HCT116 (cell line): ENCODE data around the gene ADORA2B.

Source experiments
- EGR1 ChIP-seq: IDR thresholded peaks from 2 replicates; pipeline ENCODE4 v1.6.1; 2012; ENCODE audit warnings: low read depth
- ELF1 ChIP-seq: IDR thresholded peaks from 2 replicates; pipeline ENCODE4 v1.6.1; 2012; ENCODE audit warnings: low read depth, borderline replicate concordance
- EZH2 ChIP-seq: fragments of 200-600 bp; sonication (generic); IDR thresholded peaks from 2 replicates; pipeline ENCODE4 v1.6.1; 2017; ENCODE audit warnings: antibody characterized with exemption, mixed run types
- POLR2A ChIP-seq: IDR thresholded peaks from 2 replicates; pipeline ENCODE4 v1.7.0; 2011; ENCODE audit warnings: borderline replicate concordance; ENCODE audit not compliant: insufficient read depth, insufficient read length; ENCODE audit errors: extremely low read depth
- POLR2AphosphoS5 ChIP-seq: IDR thresholded peaks from 2 replicates; pipeline ENCODE4 v1.6.1; 2011; ENCODE audit warnings: mild to moderate bottlenecking, low read depth, low read length, moderate library complexity
- SIN3A ChIP-seq: IDR thresholded peaks from 2 replicates; pipeline ENCODE4 v1.6.1; 2012; ENCODE audit warnings: low read depth
- TF ChIP-seq, protein P1 (sequence below), 3 experiments: fragments of 200-600 bp in 1 of 3; sonication (generic) in 1 of 3; IDR thresholded peaks in 2 of 3; conservative IDR thresholded peaks in 1 of 3; 2 replicates each; pipeline ENCODE4 v1.5.1; 2012 to 2017; ENCODE audit warnings: low read depth in 2 of 3, low read length in 2 of 3, antibody characterized with exemption in 1 of 3, borderline replicate concordance in 1 of 3, control low read depth in 1 of 3, mild to moderate bottlenecking in 1 of 3, mixed read lengths in 1 of 3, mixed run types in 1 of 3, moderate library complexity in 1 of 3; ENCODE audit not compliant: insufficient read depth in 1 of 3
- TF ChIP-seq, protein P2 (sequence below): IDR thresholded peaks from 2 replicates; pipeline ENCODE4 v1.6.1; 2012
- TF ChIP-seq, protein P3 (sequence below): IDR thresholded peaks from 2 replicates; pipeline ENCODE4 v1.6.1; 2012; ENCODE audit warnings: low read depth
- TF ChIP-seq, protein P4 (sequence below): IDR thresholded peaks from 2 replicates; pipeline ENCODE4 v1.6.1; 2011; ENCODE audit warnings: mild to moderate bottlenecking, low read length, moderate library complexity; ENCODE audit not compliant: insufficient replicate concordance; ENCODE audit errors: extremely low read depth

DNA sequence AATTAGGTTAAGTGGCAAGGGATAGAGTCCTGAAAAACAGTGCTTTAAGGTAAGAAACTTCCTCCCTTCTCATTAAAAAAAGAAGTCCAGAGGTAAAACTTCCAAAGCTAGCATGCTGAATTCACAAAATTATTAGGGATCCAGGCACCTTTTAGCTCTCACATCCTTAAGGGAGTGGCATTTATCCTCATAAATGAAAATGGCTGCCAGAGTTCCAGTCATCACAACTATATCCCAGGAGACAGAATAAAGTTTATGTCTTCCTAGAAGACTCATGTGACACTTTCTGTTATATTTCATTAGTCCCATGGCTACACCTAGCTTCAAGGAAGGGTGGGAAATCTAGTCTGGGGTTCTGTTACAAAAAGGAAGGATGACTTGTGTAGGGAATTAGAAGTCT, 23.3 kb upstream of the ADORA2B start:
- TF ChIP-seq, protein P1, sequence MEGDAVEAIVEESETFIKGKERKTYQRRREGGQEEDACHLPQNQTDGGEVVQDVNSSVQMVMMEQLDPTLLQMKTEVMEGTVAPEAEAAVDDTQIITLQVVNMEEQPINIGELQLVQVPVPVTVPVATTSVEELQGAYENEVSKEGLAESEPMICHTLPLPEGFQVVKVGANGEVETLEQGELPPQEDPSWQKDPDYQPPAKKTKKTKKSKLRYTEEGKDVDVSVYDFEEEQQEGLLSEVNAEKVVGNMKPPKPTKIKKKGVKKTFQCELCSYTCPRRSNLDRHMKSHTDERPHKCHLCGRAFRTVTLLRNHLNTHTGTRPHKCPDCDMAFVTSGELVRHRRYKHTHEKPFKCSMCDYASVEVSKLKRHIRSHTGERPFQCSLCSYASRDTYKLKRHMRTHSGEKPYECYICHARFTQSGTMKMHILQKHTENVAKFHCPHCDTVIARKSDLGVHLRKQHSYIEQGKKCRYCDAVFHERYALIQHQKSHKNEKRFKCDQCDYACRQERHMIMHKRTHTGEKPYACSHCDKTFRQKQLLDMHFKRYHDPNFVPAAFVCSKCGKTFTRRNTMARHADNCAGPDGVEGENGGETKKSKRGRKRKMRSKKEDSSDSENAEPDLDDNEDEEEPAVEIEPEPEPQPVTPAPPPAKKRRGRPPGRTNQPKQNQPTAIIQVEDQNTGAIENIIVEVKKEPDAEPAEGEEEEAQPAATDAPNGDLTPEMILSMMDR (IDR thresholded peaks at IDR 0.05 in 2 of 3, conservative IDR thresholded peaks at IDR 0.05 in 1 of 3; ENCODE audit: borderline replicate concordance in 1 of 3, insufficient read depth in 1 of 3, low read depth in 2 of 3, low read length in 2 of 3): no peak
- TF ChIP-seq, protein P2, sequence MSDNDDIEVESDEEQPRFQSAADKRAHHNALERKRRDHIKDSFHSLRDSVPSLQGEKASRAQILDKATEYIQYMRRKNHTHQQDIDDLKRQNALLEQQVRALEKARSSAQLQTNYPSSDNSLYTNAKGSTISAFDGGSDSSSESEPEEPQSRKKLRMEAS: no peak
- no peak for TF ChIP-seq POLR2A
- TF ChIP-seq EGR1: no peak
- TF ChIP-seq SIN3A: no peak
- TF ChIP-seq EZH2: no peak
- TF ChIP-seq, protein P3, sequence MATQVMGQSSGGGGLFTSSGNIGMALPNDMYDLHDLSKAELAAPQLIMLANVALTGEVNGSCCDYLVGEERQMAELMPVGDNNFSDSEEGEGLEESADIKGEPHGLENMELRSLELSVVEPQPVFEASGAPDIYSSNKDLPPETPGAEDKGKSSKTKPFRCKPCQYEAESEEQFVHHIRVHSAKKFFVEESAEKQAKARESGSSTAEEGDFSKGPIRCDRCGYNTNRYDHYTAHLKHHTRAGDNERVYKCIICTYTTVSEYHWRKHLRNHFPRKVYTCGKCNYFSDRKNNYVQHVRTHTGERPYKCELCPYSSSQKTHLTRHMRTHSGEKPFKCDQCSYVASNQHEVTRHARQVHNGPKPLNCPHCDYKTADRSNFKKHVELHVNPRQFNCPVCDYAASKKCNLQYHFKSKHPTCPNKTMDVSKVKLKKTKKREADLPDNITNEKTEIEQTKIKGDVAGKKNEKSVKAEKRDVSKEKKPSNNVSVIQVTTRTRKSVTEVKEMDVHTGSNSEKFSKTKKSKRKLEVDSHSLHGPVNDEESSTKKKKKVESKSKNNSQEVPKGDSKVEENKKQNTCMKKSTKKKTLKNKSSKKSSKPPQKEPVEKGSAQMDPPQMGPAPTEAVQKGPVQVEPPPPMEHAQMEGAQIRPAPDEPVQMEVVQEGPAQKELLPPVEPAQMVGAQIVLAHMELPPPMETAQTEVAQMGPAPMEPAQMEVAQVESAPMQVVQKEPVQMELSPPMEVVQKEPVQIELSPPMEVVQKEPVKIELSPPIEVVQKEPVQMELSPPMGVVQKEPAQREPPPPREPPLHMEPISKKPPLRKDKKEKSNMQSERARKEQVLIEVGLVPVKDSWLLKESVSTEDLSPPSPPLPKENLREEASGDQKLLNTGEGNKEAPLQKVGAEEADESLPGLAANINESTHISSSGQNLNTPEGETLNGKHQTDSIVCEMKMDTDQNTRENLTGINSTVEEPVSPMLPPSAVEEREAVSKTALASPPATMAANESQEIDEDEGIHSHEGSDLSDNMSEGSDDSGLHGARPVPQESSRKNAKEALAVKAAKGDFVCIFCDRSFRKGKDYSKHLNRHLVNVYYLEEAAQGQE: no peak
- TF ChIP-seq, protein P4, sequence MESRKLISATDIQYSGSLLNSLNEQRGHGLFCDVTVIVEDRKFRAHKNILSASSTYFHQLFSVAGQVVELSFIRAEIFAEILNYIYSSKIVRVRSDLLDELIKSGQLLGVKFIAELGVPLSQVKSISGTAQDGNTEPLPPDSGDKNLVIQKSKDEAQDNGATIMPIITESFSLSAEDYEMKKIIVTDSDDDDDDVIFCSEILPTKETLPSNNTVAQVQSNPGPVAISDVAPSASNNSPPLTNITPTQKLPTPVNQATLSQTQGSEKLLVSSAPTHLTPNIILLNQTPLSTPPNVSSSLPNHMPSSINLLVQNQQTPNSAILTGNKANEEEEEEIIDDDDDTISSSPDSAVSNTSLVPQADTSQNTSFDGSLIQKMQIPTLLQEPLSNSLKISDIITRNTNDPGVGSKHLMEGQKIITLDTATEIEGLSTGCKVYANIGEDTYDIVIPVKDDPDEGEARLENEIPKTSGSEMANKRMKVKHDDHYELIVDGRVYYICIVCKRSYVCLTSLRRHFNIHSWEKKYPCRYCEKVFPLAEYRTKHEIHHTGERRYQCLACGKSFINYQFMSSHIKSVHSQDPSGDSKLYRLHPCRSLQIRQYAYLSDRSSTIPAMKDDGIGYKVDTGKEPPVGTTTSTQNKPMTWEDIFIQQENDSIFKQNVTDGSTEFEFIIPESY: no peak
- no peak for TF ChIP-seq ELF1
- TF ChIP-seq POLR2AphosphoS5: no peak
